Pancreas (tissue), 8 donors: ENCODE measurements around the gene GH2. TPM values are rescaled to one million over a fixed set of nuclear protein-coding genes. Genes with fewer than 3 reads are reported as not detected.

Experiments
- polyA plus RNA-seq, 2 donors: library from polyadenylated mRNA; stranded (reverse); fragments of 200-250 nt; gene quantifications; one replicate each; pipeline ENCODE4 v1.2.3, GENCODE V29; 2013
- total RNA-seq, 6 donors: library from RNA; stranded (reverse); fragmentation: NEBNext Ultra II Directional in 4 of 6; extraction: Animal tissue kit (Norgen Biotek cat#: 25700) in 4 of 6; gene quantifications; one replicate each; pipeline versions ENCODE4 v1.2.1 to v1.2.4, GENCODE V29; 2021 to 2023
- donor health status: healthy with polysubstance abuse.
- donor health status: DM: no; HTN: no; CAD: no; lungs with moderate emphysema.
- donor health status: DM: no; HTN: no; CAD: no.
- donor health status: Bipolar disorder and iron deficiency.
- donor health status: DM: yes; HTN: yes; CAD: no.
- donor health status: DM: no; HTN: no; CAD: no.
- donor health status: DM: no; HTN: no; CAD: no.
- donor health status: DM: yes; HTN: yes; CAD: no.

The GH2 gene
- total and polyA plus RNA-seq, 8 donors = not detected

Other genes with a start within 250 kb of the GH2 start
- gene LIMD2, start 181.8 kb downstream of the GH2 start, total RNA-seq = 10 to 100 TPM in 1 of 6 donors, 1 to 10 TPM in 5; 1.4 to 15.9 (median 4.7) TPM
- gene LIMD2, start 181.8 kb downstream of the GH2 start, polyA plus RNA-seq = 10 to 100 TPM; 10.9 to 16.6 TPM
- 10 to 100 TPM in 5 of 6 donors, 1 to 10 TPM in 1; 8.3 to 15.4 (median 12.1) TPM for gene STRADA, start 140.1 kb downstream of the GH2 start, total RNA-seq
- 10 to 100 TPM; 18.3 to 26.7 TPM for gene STRADA, start 140.1 kb downstream of the GH2 start, polyA plus RNA-seq
- gene CCDC47, start 108.3 kb downstream of the GH2 start, total RNA-seq = 10 to 100 TPM; 33.2 to 60.3 (median 51.5) TPM
- 10 to 100 TPM; 10.8 to 31.4 TPM for gene CCDC47, start 108.3 kb downstream of the GH2 start, polyA plus RNA-seq
- gene DDX42, start 107.8 kb downstream of the GH2 start, total RNA-seq = 10 to 100 TPM; 52.6 to 90.4 (median 68.1) TPM
- gene DDX42, start 107.8 kb downstream of the GH2 start, polyA plus RNA-seq = 10 to 100 TPM; 81.5 to 84.0 TPM
- gene PSMC5, start 54.5 kb downstream of the GH2 start, total RNA-seq = 10 to 100 TPM; 36.5 to 61.1 (median 53.0) TPM
- 100 to 1,000 TPM; 109 to 154 TPM for gene PSMC5, start 54.5 kb downstream of the GH2 start, polyA plus RNA-seq
- 10 to 100 TPM in 5 of 6 donors, 1 to 10 TPM in 1; 8.6 to 23.0 (median 12.8) TPM for gene FTSJ3, start 54.3 kb downstream of the GH2 start, total RNA-seq
- gene FTSJ3, start 54.3 kb downstream of the GH2 start, polyA plus RNA-seq = 10 to 100 TPM; 20.4 to 24.0 TPM
- 10 to 100 TPM; 37.6 to 57.3 (median 47.2) TPM for gene SMARCD2, start 39.3 kb downstream of the GH2 start, total RNA-seq
- 10 to 100 TPM; 38.8 to 51.2 TPM for gene SMARCD2, start 39.3 kb downstream of the GH2 start, polyA plus RNA-seq
- not detected for gene CSH2, start 8.3 kb downstream of the GH2 start, total RNA-seq
- not detected for gene CSH2, start 8.3 kb downstream of the GH2 start, polyA plus RNA-seq
- gene CSH1, start 14.6 kb upstream of the GH2 start, total RNA-seq = not detected
- gene CSH1, start 14.6 kb upstream of the GH2 start, polyA plus RNA-seq = not detected
- not detected for gene CSHL1, start 29.3 kb upstream of the GH2 start, total RNA-seq
- not detected for gene CSHL1, start 29.3 kb upstream of the GH2 start, polyA plus RNA-seq
- not detected for gene GH1, start 36.9 kb upstream of the GH2 start, total RNA-seq
- not detected for gene GH1, start 36.9 kb upstream of the GH2 start, polyA plus RNA-seq
- gene CD79B, start 50.4 kb upstream of the GH2 start, total RNA-seq = 1 to 10 TPM in 1 of 6 donors, under 1 TPM in 5; 0.20 to 1.2 (median 0.61) TPM
- 1 to 10 TPM; 1.1 to 1.2 TPM for gene CD79B, start 50.4 kb upstream of the GH2 start, polyA plus RNA-seq
- under 1 TPM; 0.04 to 0.41 (median 0.23) TPM for gene SCN4A, start 91.0 kb upstream of the GH2 start, total RNA-seq
- gene SCN4A, start 91.0 kb upstream of the GH2 start, polyA plus RNA-seq = 1 to 10 TPM in 1 of 2 donors, under 1 TPM in 1; 0.23 to 1.7 TPM
- gene PRR29, start 116.4 kb upstream of the GH2 start, total RNA-seq = under 1 TPM in 4 of 6 donors, not detected in 2; 0.14 to 0.22 (median 0.20) TPM
- under 1 TPM; 0.35 to 0.46 TPM for gene PRR29, start 116.4 kb upstream of the GH2 start, polyA plus RNA-seq
- 10 to 100 TPM in 1 of 6 donors, 1 to 10 TPM in 5; 4.9 to 12.5 (median 6.6) TPM for gene ICAM2, start 138.7 kb upstream of the GH2 start, total RNA-seq
- gene ICAM2, start 138.7 kb upstream of the GH2 start, polyA plus RNA-seq = 10 to 100 TPM; 14.8 to 19.1 TPM
- gene ERN1, start 248.2 kb upstream of the GH2 start, total RNA-seq = 100 to 1,000 TPM in 1 of 6 donors, 10 to 100 TPM in 5; 37.0 to 151 (median 42.9) TPM
- gene ERN1, start 248.2 kb upstream of the GH2 start, polyA plus RNA-seq = 10 to 100 TPM; 10.4 to 19.8 TPM